AG10803 (cell line): ENCODE measurements around the gene XXYLT1.

ENCODE experiments used
- DNase-seq: peaks from one replicate; pipeline ENCODE4 v3.0.0; 2010; ENCODE audit warnings: low read depth
- H3K4me3 ChIP-seq: 2 replicates; pipeline ENCODE4 v1.5.1; 2011; ENCODE audit warnings: mild to moderate bottlenecking, low read length, control low read depth
- CTCF ChIP-seq: conservative IDR thresholded peaks from 2 replicates; pipeline ENCODE4 v1.5.1; 2011; ENCODE audit warnings: mild to moderate bottlenecking, low read length, control low read depth, inconsistent platforms

The XXYLT1 gene

DNA sequence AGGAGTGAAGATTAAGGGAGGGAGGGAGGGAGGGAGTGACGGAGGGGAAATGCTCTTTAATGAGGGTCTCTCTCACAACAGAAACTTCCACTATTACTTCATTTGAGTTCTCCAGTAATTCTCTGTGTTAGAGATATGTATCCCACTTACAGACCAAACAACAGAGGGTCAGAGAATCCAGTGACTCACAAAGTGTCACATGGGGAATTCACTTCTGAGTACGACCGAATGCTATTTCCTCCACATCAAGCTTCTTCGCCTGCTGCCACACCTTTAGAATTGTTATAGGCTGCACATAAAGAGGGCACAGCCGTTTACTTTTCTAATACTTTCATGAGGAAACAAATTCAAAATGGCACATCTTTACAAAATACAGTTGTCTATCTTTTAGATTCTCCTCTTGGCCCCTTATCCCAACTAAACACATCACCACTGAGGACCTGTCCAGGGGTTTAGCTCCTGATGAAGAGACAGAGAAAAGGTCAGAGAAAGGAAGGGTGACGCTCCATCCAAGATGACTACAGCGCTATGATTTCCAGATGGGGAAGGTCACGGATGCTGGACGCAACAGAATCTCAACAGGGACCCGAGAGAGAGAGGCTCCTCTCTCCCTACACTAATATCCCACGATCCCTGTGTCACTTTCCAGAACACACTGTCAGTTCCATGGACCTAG is 119.0 kb downstream of the XXYLT1 start:
- H3K4me3 ChIP-seq = no peak overlapping the region
- TF ChIP-seq CTCF = no peak
- DNase-seq = peak; percentile 68

DNA sequence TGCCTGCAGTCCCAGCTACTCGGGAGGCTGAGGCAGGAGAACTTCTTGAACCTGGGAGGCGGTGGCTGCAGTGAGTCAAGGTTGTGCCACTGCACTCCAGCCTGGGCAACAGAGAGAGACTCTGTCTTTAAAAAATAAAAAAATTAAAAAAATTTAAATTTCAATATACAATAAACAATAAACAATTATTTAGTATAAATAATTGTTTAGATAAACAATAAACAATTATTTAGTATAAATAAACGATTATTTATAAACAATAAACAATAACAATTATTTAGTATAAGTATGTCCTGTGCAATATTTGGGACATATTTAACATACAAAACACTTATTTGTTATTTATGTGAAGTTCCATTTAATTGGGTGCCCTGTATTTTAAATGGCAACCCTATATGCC is 119.6 kb downstream of the XXYLT1 start:
- no peak overlapping the region for H3K4me3 ChIP-seq
- no peak for DNase-seq
- no peak for TF ChIP-seq CTCF

DNA sequence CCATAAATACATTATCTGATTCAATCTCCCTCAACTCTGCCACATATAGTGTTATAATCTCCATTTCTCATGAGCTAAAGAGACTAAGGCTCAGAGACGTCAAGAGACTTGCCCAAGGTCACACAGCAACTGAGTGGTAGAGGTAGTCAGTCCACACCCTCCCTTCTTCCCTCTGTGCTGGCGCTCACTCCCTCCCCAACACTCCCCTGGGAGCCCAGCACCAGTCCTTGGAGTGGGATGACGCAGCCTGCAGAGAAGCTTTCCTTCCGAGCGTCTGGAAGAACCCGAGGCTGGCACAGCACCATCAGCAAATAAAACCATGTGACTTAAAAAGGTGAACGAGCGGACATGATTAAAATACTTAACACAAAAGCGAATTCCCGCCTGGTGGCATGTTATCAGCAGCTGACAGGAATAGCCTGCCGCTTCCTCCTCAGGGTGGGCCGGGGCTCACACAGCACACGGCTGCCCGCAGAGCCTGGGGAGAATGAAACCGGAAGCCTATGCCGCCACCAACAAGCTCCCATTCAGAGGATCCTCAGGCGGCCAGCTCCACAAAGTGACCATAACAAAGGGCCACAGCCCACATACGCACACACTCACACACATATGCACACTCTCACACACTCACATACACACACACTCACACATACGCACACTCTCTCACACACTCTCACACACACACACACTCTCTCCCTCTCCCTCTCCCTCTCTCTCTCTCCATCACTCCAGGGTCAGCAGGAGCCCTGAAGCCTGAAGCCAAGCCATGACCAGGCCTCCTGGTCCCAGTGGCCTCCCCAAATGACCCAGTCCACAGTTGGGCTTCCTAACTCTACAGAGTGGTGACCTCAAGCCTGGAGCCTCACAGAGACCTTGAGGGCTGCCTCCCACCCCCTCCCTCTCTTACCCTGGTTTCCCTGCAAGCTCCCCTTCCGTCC is 120.5 kb downstream of the XXYLT1 start:
- no peak for TF ChIP-seq CTCF
- DNase-seq = peak; percentile 48
- no peak overlapping the region for H3K4me3 ChIP-seq

GRCh38 chr3:195149292-195150030 is 121.5 kb downstream of the XXYLT1 start:
- TF ChIP-seq CTCF = no peak
- DNase-seq = no peak
- H3K4me3 ChIP-seq = peak overlapping the region; percentile 5; the same call in 1 of the 2 replicates

DNA sequence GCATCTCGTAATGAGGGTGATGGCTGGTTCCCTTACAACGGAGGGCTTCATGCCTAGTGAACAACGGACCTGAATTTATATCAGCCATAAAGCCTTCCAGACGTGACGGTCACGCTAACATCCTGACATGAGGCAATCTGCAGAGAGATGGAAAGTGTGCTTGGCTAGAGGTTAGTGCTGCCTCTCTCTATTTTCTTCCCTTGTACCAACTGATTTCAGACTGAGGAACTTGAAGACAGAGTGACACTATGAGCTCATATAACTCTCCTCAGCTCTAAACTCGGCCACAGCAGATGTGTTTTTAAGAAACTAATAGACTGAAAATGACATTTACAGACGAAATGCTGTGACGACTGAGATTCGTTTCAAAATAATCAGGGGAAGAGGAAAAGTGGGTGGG is 122.4 kb downstream of the XXYLT1 start:
- DNase-seq = peak; percentile 40
- H3K4me3 ChIP-seq = peak overlapping the region; percentile 26; the same call in 1 of the 2 replicates
- TF ChIP-seq CTCF = no peak

DNA sequence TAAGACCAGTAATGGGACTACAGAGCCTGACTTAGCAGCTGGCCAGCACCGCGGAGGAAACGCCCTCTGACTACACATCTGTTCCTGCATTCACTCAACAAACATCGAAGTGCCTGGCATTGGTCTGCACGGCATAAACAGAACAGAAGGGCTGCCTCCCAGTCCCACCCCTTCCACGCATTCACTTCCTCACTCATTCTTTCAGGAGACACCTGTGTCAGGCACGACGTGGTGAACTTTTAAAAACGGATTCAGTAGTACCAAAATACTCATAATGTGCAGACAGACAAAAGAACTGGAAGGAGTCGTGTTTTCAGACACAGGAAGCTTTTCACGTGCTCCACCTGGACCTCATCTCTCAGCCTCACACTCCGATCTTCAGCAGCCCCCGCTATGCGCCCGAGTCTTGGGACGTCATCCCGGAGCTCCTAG is 123.3 kb downstream of the XXYLT1 start:
- peak overlapping the region; percentile 23 for H3K4me3 ChIP-seq
- DNase-seq = peak; percentile 70
- no peak for TF ChIP-seq CTCF
